ENCODE data around the gene ATG7.

The ATG7 gene

GRCh38 chr3:11350374-11350773 lies 78.2 kb downstream of the ATG7 start:
- DNase-seq (ENCODE audit: low read depth in 3 of 3, low spot score in 1 of 3) = no peak

- no peak for DNase-seq (ENCODE audit: low read depth in 3 of 3, low spot score in 1 of 3)
Measured at GRCh38 chr3:11351451-11351850, 79.3 kb downstream of the ATG7 start.

- no peak for DNase-seq (ENCODE audit: low read depth in 3 of 3, low spot score in 1 of 3)
Measured at GRCh38 chr3:11356269-11356668, 84.1 kb downstream of the ATG7 start.

- DNase-seq (ENCODE audit: low read depth in 3 of 3, low spot score in 1 of 3) = no peak
Measured at GRCh38 chr3:11362600-11362999, 90.4 kb downstream of the ATG7 start.

GRCh38 chr3:11363715-11364114 lies 91.5 kb downstream of the ATG7 start:
- no peak for DNase-seq (ENCODE audit: low read depth in 3 of 3, low spot score in 1 of 3)

GRCh38 chr3:11364181-11364580 lies 92.0 kb downstream of the ATG7 start:
- DNase-seq (ENCODE audit: low read depth in 3 of 3, low spot score in 1 of 3) = no peak

GRCh38 chr3:11367143-11367693 lies 95.0 kb downstream of the ATG7 start:
- DNase-seq (ENCODE audit: low read depth in 3 of 3, low spot score in 1 of 3) = no peak

GRCh38 chr3:11370191-11370590 lies 98.0 kb downstream of the ATG7 start:
- DNase-seq (ENCODE audit: low read depth in 3 of 3, low spot score in 1 of 3) = no peak

GRCh38 chr3:11370966-11371365 lies 98.8 kb downstream of the ATG7 start:
- DNase-seq (ENCODE audit: low read depth in 3 of 3, low spot score in 1 of 3) = no peak

GRCh38 chr3:11371747-11372146 lies 99.5 kb downstream of the ATG7 start:
- DNase-seq (ENCODE audit: low read depth in 3 of 3, low spot score in 1 of 3) = no peak

GRCh38 chr3:11373235-11373634 lies 101.0 kb downstream of the ATG7 start:
- DNase-seq (ENCODE audit: low read depth in 3 of 3, low spot score in 1 of 3) = no peak

GRCh38 chr3:11373654-11374053 lies 101.5 kb downstream of the ATG7 start:
- DNase-seq (ENCODE audit: low read depth in 3 of 3, low spot score in 1 of 3) = no peak

GRCh38 chr3:11375333-11376088 lies 103.3 kb downstream of the ATG7 start:
- no peak for DNase-seq (ENCODE audit: low read depth in 3 of 3, low spot score in 1 of 3)

GRCh38 chr3:11377719-11378118 lies 105.5 kb downstream of the ATG7 start:
- DNase-seq (ENCODE audit: low read depth in 3 of 3, low spot score in 1 of 3) = no peak

- no peak for DNase-seq (ENCODE audit: low read depth in 3 of 3, low spot score in 1 of 3)
Measured at GRCh38 chr3:11379238-11379823, 107.1 kb downstream of the ATG7 start.

- DNase-seq (ENCODE audit: low read depth in 3 of 3, low spot score in 1 of 3) = no peak
Measured at GRCh38 chr3:11379824-11380701, 107.9 kb downstream of the ATG7 start.

GRCh38 chr3:11381141-11381540 lies 108.9 kb downstream of the ATG7 start:
- no peak for DNase-seq (ENCODE audit: low read depth in 3 of 3, low spot score in 1 of 3)

- DNase-seq (ENCODE audit: low read depth in 3 of 3, low spot score in 1 of 3) = no peak
Measured at GRCh38 chr3:11381563-11381962, 109.4 kb downstream of the ATG7 start.

- no peak for DNase-seq (ENCODE audit: low read depth in 3 of 3, low spot score in 1 of 3)
Measured at GRCh38 chr3:11382146-11382745, 110.0 kb downstream of the ATG7 start.

- DNase-seq (ENCODE audit: low read depth in 3 of 3, low spot score in 1 of 3) = no peak
Measured at GRCh38 chr3:11384074-11384473, 111.9 kb downstream of the ATG7 start.

- no peak for DNase-seq (ENCODE audit: low read depth in 3 of 3, low spot score in 1 of 3)
Measured at GRCh38 chr3:11385326-11385725, 113.1 kb downstream of the ATG7 start.
